Mesenchymal stem cell (in vitro differentiated cells and primary cell): ENCODE results near the gene IL1RAPL1.

ENCODE experiments used
- DNase-seq: peaks from one replicate; pipeline ENCODE4 v3.0.0-alpha.2; 2013
- H2AFZ ChIP-seq: one replicate; pipeline ENCODE4 v1.6.1; 2013; ENCODE audit warnings: low read depth, mild to moderate bottlenecking, control low read depth, inconsistent platforms, low read length, moderate library complexity
- H2AK5ac ChIP-seq: 2 replicates; pipeline ENCODE4 v1.6.1; 2013; ENCODE audit warnings: low read length, moderate library complexity, mild to moderate bottlenecking, inconsistent platforms; ENCODE audit not compliant: severe bottlenecking
- H2BK120ac ChIP-seq: one replicate; pipeline ENCODE4 v1.6.1; 2013; ENCODE audit warnings: low read depth, mild to moderate bottlenecking, inconsistent platforms, low read length, moderate library complexity
- H2BK12ac ChIP-seq, 2 experiments: one replicate each; pipeline ENCODE4 v1.6.1; 2013; ENCODE audit warnings: inconsistent platforms in 2 of 2, low read length in 2 of 2, mild to moderate bottlenecking in 2 of 2, moderate library complexity in 2 of 2, control low read depth in 1 of 2
- H2BK15ac ChIP-seq: one replicate; pipeline ENCODE4 v1.6.1; 2013; ENCODE audit warnings: mild to moderate bottlenecking, low read depth, inconsistent platforms; ENCODE audit not compliant: poor library complexity, severe bottlenecking
- H2BK5ac ChIP-seq: 2 replicates; pipeline ENCODE4 v1.6.1; 2013; ENCODE audit warnings: low read depth, mild to moderate bottlenecking, low read length, control low read depth, inconsistent platforms; ENCODE audit not compliant: poor library complexity, severe bottlenecking
- H3K14ac ChIP-seq, 2 experiments: one replicate each; pipeline ENCODE4 v1.6.1; 2013; ENCODE audit warnings: inconsistent platforms in 2 of 2, low read length in 2 of 2, control low read depth in 1 of 2, mild to moderate bottlenecking in 1 of 2, moderate library complexity in 1 of 2
- H3K18ac ChIP-seq, 2 experiments: one replicate each; pipeline ENCODE4 v1.6.1; 2013; ENCODE audit warnings: inconsistent platforms in 2 of 2, low read length in 2 of 2, control low read depth in 1 of 2, low read depth in 1 of 2, mild to moderate bottlenecking in 1 of 2
- H3K23ac ChIP-seq, 2 experiments: one replicate each; pipeline ENCODE4 v1.6.1; 2013; ENCODE audit warnings: inconsistent platforms in 2 of 2, low read length in 2 of 2, mild to moderate bottlenecking in 2 of 2, moderate library complexity in 2 of 2, control low read depth in 1 of 2
- H3K27ac ChIP-seq: 2 replicates; pipeline ENCODE4 v1.5.1; 2013; ENCODE audit warnings: mild to moderate bottlenecking, moderate library complexity, low read length, control low read depth, inconsistent platforms; ENCODE audit not compliant: poor library complexity, severe bottlenecking
- H3K27me3 ChIP-seq, 2 experiments: 2 replicates each; pipeline versions ENCODE4 v1.6.1 to v1.7.0; 2013; ENCODE audit warnings: low read length in 2 of 2, mild to moderate bottlenecking in 2 of 2, moderate library complexity in 2 of 2, control low read depth in 1 of 2, inconsistent platforms in 1 of 2; ENCODE audit not compliant: control insufficient read depth in 1 of 2, insufficient read depth in 1 of 2
- H3K36me3 ChIP-seq, 2 experiments: 2 replicates each; pipeline versions ENCODE4 v1.6.1 to v1.7.0; 2013; ENCODE audit warnings: low read length in 2 of 2, control low read depth in 1 of 2, inconsistent platforms in 1 of 2, low read depth in 1 of 2, mild to moderate bottlenecking in 1 of 2; ENCODE audit not compliant: insufficient read depth in 2 of 2, control insufficient read depth in 1 of 2
- H3K4ac ChIP-seq, 2 experiments: one replicate each; pipeline ENCODE4 v1.6.1; 2013; ENCODE audit warnings: inconsistent platforms in 2 of 2, low read length in 2 of 2, mild to moderate bottlenecking in 2 of 2, moderate library complexity in 2 of 2, control low read depth in 1 of 2, low read depth in 1 of 2
- H3K4me1 ChIP-seq: 2 replicates; pipeline ENCODE4 v1.6.1; 2013; ENCODE audit warnings: low read depth, low read length, control low read depth; ENCODE audit not compliant: control insufficient read depth, insufficient read depth
- H3K4me2 ChIP-seq: 2 replicates; pipeline ENCODE4 v1.6.1; 2013; ENCODE audit warnings: low read length, mild to moderate bottlenecking, inconsistent platforms; ENCODE audit not compliant: poor library complexity, severe bottlenecking
- H3K4me3 ChIP-seq, 2 experiments: 2 replicates each; pipeline versions ENCODE4 v1.5.1 to v1.7.0; 2013; ENCODE audit warnings: low read length in 2 of 2, mild to moderate bottlenecking in 2 of 2, control low read depth in 1 of 2, low read depth in 1 of 2; ENCODE audit not compliant: insufficient read depth in 1 of 2
- H3K79me1 ChIP-seq: replicated peaks from 2 replicates; pipeline ENCODE4 v1.6.1; 2013; ENCODE audit warnings: mild to moderate bottlenecking, control low read depth, low read length, inconsistent platforms; ENCODE audit not compliant: poor library complexity, severe bottlenecking
- H3K9ac ChIP-seq: 2 replicates; pipeline ENCODE4 v1.7.0; 2013; ENCODE audit warnings: mild to moderate bottlenecking, low read length, moderate library complexity
- H3K9me3 ChIP-seq: 2 replicates; pipeline ENCODE4 v1.7.0; 2013; ENCODE audit warnings: mild to moderate bottlenecking, low read length; ENCODE audit not compliant: control insufficient read depth
- H4K8ac ChIP-seq: one replicate; pipeline ENCODE4 v1.6.1; 2013; ENCODE audit warnings: inconsistent platforms, mild to moderate bottlenecking, low read length, moderate library complexity
- H4K91ac ChIP-seq: one replicate; pipeline ENCODE4 v1.6.1; 2013; ENCODE audit warnings: mild to moderate bottlenecking, low read length, inconsistent platforms
- WGBS: methylation state at CpG from one replicate; pipeline ENCODE4 v1.1.7; 2013; ENCODE audit warnings: mixed read lengths; 5-methylcytosine and 5-hydroxymethylcytosine counted together

IL1RAPL1 gene

GRCh38 chrX:28613558-28613957 lies 26.3 kb downstream of the IL1RAPL1 start:
- WGBS, result 50% methylated on average over 1 of the region's 1 CpG

GRCh38 chrX:28625223-28625622 lies 38.0 kb downstream of the IL1RAPL1 start:
- no peak overlapping the region for H3K4me3 ChIP-seq
- H2BK12ac ChIP-seq, result no peak overlapping the region
- no peak overlapping the region for H2BK15ac ChIP-seq
- H3K4ac ChIP-seq, result no peak overlapping the region
- H2BK5ac ChIP-seq, result no peak overlapping the region
- no peak overlapping the region for H3K4me2 ChIP-seq
- no peak overlapping the region for H3K9ac ChIP-seq
- no peaks in the 10 kb centered on the region for H3K9me3 ChIP-seq
- H4K8ac ChIP-seq, result no peak overlapping the region
- H4K91ac ChIP-seq, result no peak overlapping the region
- no peaks in the 10 kb centered on the region for H3K27me3 ChIP-seq
- no peak overlapping the region for H2AFZ ChIP-seq
- no peak for DNase-seq
- no peak overlapping the region for H3K27ac ChIP-seq
- no peak overlapping the region for H2AK5ac ChIP-seq
- H3K36me3 ChIP-seq, result no peaks in the 10 kb centered on the region
- H3K14ac ChIP-seq, result no peak overlapping the region
- no peak overlapping the region for H2BK120ac ChIP-seq
- WGBS, result 31% methylated on average over 2 of the region's 2 CpGs
- no peaks in the 10 kb centered on the region for H3K79me1 ChIP-seq
- H3K18ac ChIP-seq, result no peak overlapping the region
- no peaks in the 10 kb centered on the region for H3K4me1 ChIP-seq
- no peak overlapping the region for H3K23ac ChIP-seq

More at GRCh38 chrX:28613558-28613957, 26.3 kb downstream of the IL1RAPL1 start:
- Histone ChIP-seq H3K27ac (no peak overlapping the region), H3K4me3 (no peak overlapping the region), H2BK15ac (no peak overlapping the region), H2AK5ac (no peak overlapping the region), H3K9me3 (no peaks in the 10 kb centered on the region), H3K79me1 (no peaks in the 10 kb centered on the region), H4K8ac (no peak overlapping the region), H3K4ac (no peak overlapping the region), H3K14ac (no peak overlapping the region), H3K18ac (no peak overlapping the region), H3K27me3 (no peaks in the 10 kb centered on the region), H2BK12ac (no peak overlapping the region), H3K23ac (no peak overlapping the region), H3K36me3 (no peaks in the 10 kb centered on the region), H2BK120ac (no peak overlapping the region), H3K9ac (no peak overlapping the region), H2AFZ (no peak overlapping the region), H4K91ac (no peak overlapping the region), H3K4me2 (no peak overlapping the region), H2BK5ac (no peak overlapping the region), H3K4me1 (no peaks in the 10 kb centered on the region)
- no peak for DNase-seq

- Histone ChIP-seq H2BK5ac (no peak overlapping the region), H3K4me3 (no peak overlapping the region), H3K4ac (no peak overlapping the region), H3K27me3 (no peaks in the 10 kb centered on the region), H3K23ac (no peak overlapping the region), H3K9me3 (no peaks in the 10 kb centered on the region), H3K9ac (no peak overlapping the region), H2BK12ac (no peak overlapping the region), H3K18ac (no peak overlapping the region), H3K4me2 (no peak overlapping the region), H2AFZ (no peak overlapping the region), H2BK15ac (no peak overlapping the region), H3K79me1 (no peaks in the 10 kb centered on the region), H4K91ac (no peak overlapping the region), H3K4me1 (no peaks in the 10 kb centered on the region), H3K36me3 (no peaks in the 10 kb centered on the region), H3K27ac (no peak overlapping the region), H4K8ac (no peak overlapping the region), H2BK120ac (no peak overlapping the region), H3K14ac (no peak overlapping the region), H2AK5ac (no peak overlapping the region)
- no peak for DNase-seq
- 87% methylated on average over 2 of the region's 2 CpGs for WGBS
Measured at GRCh38 chrX:28626515-28626914, 39.3 kb downstream of the IL1RAPL1 start.

GRCh38 chrX:28628120-28628519 lies 40.9 kb downstream of the IL1RAPL1 start:
- Histone ChIP-seq H3K27ac (no peak overlapping the region), H3K4me3 (no peak overlapping the region), H3K9me3 (no peaks in the 10 kb centered on the region), H2AK5ac (no peak overlapping the region), H3K36me3 (no peaks in the 10 kb centered on the region), H2AFZ (no peak overlapping the region), H2BK5ac (no peak overlapping the region), H2BK12ac (no peak overlapping the region), H4K91ac (no peak overlapping the region), H3K4me2 (no peak overlapping the region), H3K79me1 (no peaks in the 10 kb centered on the region), H4K8ac (no peak overlapping the region), H3K23ac (no peak overlapping the region), H3K27me3 (no peaks in the 10 kb centered on the region), H2BK15ac (no peak overlapping the region), H3K4me1 (no peaks in the 10 kb centered on the region), H3K14ac (no peak overlapping the region), H3K9ac (no peak overlapping the region), H3K4ac (no peak overlapping the region), H3K18ac (no peak overlapping the region), H2BK120ac (no peak overlapping the region)
- DNase-seq, result no peak
